Stimulated activated CD4-positive, alpha-beta T cell treated with anti-CD3 and anti-CD28 coated beads, Interleukin-4, amount 100 ng/mL, for 4 hours (primary cell): ENCODE data around the gene CD160.
"Not testable (repeated sequence)": the region's sequence is repeated elsewhere in the genome, so short reads cannot be mapped to it uniquely, and the experiment has no call there.

Experiments
- DNase-seq, 2 experiments: peaks; one replicate each; pipeline ENCODE4 v3.0.0-alpha.2; 2020

CD160 gene

DNA sequence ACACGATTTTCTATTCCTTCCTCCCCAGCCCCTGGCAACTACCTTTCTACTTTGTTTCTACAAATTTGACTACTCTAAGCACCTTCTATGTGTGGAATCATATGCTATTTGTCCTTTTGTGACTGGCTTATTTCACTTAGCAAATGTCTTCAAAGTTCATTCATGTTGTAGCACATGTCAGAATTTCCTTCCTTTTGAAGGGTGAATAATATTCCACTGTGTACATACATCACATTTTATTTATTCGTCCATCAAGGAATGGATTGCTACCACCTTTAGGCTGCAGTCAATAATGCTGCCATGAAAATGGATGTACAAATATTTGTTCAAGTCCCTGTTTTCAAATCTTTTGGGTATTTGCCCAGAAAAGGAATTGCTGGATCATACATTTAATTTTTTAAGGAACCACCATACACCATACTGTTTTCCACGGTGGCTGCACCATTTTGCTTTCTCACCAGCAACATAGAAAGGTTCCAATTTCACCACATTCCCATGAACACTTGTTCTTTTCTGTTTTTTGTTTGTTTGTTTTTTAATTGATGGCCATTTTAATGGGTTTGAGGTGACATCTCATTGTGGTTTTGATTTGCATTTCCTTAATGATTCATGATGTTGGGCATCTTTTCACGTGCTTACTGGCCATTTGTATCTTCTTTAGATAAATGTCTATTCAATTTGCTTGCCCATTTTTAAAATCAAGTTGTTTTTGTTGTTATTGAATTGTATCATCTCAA, 8.8 kb upstream of the CD160 start:
- DNase-seq = no peak

DNA sequence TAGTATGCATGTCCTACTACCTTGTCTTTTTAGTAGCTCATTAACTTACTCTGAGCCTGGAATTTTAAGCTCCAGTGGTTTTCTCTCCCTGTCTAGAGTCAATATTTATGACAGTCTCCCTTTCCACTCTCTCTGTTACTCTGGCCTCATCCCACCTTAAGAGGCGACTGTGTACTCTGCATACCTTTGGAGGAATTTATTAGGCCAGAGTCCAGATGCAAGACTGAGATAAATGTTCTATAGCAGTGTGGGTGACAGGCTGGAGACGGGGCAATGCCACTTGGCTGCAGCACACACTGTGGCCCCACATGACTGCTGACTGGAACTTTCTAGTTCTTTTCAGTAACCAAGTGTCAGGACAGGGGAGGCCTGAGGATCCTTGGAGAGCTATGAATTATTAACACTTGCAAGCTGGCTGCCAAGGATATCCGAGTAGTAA, 8.1 kb upstream of the CD160 start:
- no peak for DNase-seq

DNA sequence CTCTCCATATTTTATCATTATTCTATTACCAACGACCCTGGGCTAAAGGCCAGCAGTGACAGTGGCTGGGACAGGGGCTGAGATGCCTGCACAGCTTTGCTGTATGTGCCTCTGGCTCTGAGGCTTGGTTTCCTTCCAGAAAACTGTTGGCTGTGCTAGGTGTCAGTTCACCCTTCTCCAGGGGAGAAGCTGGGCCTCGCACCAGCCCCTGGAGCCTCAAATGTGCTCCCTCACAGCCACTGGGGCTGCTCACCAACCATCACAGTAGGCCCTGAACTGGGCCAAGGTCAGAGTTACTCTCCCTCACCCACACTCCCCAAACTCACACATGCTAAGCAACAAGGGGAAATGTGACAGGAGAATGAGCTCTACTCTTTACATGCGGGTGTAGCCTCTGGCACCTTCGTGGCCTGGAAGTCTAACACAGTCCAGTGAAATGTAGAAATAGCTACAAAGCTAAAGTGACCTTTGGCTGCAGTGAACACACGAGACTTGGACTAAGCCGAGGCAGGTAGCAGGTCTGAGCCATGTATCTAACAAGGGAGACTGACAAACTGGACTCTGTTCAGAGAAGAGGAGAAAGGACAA, 4.7 kb upstream of the CD160 start:
- no peak for DNase-seq

DNA sequence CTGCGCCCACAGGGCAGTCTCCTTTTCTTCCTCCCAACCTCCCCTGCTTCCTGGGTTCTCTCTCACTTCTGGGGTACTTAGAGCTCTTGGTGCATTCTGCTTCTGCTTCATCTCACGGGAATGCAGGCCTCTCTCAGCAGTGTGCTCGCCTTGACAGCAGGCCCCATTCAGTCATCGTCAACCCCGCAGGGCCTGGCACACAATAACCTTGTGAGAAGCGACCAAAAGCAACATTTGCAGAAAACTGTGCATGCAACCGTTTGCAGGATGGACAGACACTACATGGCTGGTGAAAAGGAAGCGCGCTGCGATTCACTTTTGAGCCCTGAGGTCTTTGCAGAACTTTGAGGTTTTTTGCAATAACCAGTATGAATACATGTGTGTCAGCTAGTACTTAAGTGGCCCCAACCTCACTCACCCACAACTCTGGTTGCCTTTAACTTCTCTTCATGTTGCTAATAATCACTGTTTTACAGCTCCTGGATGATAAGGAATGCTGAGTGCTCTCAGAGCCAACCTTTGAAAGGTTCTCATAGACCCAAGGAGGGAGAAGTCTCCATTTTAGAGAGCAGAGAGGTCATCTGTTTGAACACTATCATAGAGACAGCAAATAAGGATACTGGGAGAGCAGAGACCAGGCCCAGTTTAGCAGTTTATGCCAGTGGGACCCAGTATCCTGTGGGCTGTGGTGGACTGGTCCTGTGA, 2.5 kb upstream of the CD160 start:
- DNase-seq = no peak

DNA sequence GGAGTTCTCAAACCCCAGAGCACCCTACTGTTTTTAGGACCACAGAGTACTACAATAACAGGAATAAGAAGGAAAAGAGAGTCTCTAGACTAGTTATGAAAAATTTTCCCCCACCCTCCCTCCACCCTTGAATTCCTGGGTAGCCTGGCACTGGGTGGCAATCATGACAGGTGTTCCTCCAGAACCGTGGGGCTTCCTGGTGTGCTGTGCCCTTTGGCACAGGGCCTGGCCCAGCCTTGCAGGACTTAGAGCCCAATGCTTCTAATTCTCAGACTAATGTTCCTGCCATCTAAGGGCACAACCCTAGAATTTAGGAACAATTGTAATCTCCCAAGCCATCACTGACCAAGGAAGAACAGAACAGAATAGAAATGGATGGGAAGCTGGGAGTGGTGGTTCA, 1.5 kb upstream of the CD160 start:
- no peak for DNase-seq

DNA sequence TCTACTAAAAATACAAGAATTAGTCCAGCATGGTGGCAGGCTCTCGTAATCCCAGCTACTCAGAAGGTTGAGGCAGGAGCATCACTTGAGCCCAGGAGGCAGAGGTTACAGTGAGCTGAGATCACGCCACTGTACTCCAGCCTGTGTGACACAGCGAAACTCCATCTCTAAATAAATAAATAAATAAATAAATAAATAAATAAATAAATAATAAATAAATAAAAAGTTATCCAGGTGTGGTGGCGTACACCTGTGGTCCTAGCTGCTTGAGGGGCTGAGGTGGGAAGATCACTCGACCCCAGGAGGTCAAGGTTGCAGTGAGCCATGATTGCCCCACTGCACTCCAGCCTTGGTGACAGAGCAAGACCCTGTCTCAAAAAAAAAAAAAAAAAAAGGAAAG, 834 bp upstream of the CD160 start:
- DNase-seq = not testable (repeated sequence)

DNA sequence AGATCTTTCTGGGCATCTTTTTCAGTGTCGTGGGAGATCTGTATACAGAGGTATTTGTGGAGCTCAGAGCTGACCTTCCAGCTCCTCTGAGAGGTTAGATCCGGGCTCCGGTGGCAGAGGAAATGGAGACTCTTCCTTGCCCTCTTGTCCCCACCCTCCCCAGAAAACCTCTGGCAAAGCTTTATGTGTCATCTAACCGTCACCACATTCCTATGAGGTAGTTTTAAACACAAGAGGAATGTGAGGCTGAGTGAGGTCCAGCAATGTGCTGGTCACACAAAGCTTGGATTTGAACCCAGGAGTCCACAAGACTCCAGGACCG, 1.2 kb downstream of the CD160 start:
- DNase-seq = no peak

DNA sequence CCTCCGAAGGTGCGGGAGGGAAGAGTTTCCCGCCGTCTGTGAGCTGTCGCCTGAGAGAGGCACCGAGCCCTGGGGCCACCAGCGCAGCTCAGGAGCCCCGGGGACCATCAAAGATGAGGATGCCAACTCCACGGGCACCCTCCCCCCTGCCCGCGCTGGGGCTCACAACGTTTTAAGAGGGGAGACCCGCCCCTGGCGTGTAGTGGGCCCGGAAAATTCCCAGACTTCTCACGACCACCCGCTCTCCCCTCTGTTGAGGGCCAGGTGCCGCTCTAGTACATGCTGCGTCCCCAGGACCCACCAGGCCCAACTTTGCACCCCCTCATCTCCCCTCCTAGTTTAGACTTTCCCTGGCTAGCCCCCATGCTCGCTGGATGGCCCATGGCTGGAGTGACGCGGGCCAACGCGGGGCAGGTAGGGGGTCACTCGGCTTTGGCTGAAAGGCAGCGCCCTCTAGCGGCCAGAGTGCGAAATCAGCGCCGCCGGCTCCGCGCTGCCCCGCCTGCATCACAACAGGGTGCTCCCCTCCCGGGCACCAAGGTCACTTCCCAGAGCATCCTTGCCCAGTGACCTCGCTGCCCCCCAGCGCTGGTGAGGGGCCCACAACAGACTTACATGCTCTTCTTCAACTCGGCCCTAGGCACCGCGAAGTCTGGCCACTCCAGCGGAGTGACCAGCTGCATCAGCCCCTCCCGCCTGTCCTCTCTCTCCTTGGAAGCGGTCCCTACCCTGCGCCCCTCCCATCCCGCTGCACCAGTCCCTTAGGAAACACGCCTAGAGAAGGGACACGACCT, 1.8 kb downstream of the CD160 start:
- peak; percentile 46 to 73 for DNase-seq

DNA sequence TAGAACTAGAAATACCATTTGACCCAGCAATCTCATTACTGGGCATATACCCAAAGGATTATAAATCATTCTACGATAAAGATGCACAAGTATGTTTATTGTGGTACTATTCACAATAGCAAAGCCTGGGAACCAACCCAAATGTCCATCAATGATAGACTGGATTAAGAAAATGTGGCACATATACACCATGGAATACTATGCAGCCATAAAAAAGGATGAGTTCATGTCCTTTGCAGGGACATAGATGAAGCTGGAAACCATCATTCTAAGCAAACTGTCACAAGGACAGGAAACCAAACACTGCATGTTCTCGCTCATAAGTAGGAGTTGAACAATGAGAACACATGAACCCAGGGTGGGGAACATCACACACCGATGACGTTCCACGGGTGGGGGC, 6.9 kb downstream of the CD160 start:
- not testable (repeated sequence) for DNase-seq

DNA sequence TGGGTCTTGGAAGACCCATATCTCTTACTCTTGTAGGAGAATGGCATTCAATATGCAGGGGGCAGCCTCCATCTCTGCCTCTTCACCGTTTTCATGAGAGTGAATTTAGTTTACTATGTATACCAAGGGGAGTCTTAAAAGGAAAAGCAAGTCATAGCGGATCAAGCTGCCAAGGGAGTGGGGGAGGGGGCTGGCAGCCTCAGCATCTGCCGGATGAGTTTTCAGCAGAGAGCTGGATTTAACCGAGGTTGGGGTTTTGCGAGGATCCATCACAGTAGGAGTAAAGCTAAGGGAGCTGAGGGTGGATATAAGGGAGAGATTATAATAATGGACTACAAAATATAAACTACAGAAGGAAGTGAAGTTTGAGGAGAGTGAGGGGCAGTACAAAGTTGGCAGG, 9.9 kb downstream of the CD160 start:
- no peak for DNase-seq

DNA sequence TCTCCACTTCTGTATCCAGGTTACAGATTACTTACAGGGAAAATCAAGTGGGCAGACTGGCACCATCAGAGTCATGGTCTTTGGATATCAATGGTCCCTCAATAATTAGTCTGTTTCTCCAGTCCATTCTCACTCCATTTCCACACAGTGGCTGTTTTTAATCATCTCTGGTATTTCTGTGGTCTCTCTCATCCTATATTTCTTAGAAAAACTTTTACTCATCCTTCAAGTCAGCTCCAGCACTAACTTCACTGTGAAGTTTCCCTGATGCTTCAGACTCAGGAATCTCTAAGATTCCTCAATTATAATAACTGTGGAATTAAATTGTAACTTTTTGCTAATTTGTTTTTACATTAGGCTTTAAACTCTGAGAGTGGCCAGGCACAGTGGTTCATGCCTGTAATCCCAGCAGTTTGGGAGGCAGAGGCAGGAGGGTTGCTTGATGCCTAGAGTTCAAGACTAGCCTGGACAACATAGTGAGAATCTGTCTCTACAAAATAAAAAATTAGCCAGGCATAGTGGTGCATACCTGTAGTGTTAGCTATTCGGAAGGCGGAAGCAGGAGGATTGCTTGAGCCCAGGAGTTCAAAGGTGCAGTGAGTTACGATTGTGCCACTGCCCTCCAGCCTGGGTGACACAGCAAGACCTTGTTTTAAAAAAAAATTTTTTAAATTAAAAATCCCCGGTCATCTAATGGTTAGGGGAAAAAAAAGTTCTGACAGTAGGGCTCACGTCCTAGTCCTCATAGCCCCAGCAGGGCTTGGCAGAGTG, 10.6 kb downstream of the CD160 start:
- no peak for DNase-seq

DNA sequence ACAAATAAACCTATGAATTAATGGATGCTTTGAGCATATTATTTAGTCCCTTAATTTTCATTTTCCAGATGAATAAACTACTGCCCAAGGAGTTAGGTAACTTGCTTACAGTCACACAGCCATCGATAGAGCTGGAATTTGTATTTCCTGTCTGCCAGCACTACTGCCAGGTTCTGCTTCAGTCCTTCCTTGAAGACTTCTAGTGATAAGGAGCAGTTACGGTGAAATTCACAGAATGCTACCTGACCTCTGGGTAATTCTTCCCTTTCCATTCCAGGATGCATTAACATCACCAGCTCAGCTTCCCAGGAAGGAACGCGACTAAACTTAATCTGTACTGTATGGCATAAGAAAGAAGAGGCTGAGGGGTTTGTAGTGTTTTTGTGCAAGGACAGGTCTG, 11.2 kb downstream of the CD160 start:
- no peak for DNase-seq

DNA sequence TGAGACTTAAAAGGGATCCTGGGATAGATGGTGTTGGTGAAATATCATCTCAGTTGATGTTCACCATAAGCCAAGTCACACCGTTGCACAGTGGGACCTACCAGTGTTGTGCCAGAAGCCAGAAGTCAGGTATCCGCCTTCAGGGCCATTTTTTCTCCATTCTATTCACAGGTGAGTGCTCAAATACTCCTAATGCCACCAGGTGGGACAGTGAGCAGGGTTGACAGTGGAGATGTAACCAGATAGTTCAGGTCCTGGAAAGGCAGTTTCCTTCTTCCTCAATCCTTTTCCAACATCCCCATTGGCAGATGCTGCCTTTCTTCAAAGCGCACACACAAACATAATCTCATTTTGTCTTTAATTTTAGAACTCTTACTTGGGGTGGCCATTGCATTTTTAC, 11.6 kb downstream of the CD160 start:
- no peak for DNase-seq

DNA sequence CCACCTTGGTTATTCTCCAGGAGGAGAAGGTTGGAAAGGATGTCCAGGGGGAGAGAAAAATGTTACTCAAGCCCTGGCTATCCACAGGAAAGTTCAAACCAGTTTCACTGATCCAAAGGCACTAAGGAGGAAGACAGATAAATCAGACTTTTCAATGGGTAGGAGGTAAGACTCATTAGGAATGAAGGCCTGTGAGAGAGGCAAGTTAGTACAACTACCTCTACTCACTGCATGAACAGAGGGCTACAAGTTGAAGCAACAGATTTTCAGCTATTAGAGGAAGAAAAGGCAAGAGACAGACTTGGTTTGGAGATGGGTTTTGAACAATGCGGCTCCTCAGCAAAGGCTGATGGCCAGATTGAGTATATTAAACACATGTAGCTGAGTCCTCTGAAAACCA, 16.9 kb downstream of the CD160 start:
- no peak for DNase-seq

DNA sequence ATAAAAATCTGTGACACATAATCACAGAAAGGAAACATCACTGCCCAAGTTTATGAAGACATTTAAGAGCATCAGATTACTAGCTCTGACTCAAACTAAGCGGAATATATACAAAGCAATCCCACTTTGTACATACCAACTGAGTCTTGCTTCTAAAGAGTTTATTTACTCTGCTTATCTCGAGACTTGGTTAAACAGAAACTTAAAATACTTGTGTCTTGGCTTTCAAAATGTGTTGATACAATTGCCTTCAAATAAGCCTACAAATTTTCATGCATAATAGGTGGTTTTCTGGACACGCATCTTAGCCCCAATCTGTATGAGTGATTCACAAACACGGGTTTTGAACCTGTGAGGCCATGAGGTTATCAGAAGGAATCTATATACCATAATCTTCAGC, 21.0 kb downstream of the CD160 start:
- DNase-seq = no peak

DNA sequence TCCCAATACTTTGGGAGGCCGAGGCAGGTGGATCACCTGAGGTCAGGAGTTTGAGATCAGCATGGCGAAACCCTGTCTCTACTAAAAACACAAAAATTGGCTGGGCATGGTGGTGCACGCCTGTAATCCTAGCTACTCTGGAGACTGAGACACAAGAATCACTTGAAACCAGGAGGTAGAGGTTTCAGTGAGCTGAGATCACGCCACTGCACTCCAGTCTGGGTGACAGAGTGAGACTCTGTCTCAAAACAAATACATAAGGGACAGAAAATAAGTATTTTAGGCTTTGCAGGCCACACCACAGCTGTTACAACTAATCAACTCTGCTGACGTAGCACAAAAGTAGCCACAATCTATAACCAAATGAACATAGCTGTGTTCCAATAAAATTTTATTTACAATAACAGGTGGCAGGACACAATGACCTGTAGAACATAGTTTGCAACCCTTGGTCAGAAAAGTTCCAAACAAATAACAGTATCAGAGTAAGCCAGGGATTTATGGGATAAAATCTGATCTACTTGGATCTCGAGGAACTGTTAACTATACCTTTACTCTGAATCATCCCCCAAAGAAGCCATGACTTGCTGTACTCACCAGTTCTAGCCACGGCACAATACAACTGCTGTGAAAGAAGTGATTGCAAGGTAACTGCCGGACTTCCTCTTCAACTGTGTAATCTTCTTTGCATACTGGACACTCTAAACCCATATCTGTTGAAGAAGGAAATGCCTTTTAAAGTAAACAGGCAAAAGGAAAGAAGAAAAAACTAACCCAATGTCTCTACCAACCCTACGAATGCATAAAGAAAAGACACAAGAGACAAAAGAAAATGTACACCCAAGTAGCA, 28.3 kb downstream of the CD160 start:
- no peak for DNase-seq

DNA sequence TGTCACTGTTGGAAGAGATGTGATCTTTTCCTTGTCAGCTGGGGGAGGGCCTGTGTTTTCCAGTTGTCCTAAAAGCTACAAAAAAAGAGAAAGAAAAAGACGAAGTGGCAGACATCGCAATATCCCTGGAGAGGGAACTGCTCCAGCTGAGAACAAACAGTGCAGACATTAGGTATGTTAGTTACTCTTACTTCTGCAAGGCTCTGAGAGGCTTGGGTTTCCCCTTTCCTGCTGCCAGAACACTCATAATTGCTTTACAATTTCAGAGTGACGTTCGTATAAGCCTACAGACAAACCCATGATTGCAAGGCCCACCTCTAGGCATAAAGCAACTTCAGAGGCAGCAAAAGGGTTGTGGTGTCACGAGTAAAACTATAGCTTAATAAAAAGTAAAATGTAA, 31.1 kb downstream of the CD160 start:
- DNase-seq = no peak

DNA sequence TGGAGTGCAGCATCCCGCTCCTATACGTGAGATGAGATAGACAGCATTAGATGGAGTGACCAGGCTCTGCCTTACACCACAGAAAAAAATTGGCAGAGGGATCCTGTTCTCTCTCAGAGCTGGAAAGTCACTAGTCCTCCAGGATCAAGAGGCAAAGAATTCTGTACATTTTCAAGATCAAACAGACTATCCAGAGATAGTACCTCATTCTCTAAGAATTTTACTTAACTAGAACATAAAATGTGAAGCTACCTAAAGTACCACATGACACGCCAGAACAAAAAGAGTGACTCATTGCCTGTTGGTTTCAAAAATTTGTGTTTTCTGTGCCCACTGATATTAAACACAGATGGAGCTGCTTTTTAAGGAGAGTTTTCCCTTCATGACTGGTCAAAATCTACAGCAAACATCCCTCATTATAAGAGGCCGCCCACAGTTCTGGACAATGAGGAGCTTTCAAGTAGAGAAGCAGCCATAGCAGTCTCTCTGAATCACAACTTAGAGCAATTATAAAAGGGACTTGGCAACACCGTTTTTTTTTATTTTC, 32.3 kb downstream of the CD160 start:
- DNase-seq = no peak

DNA sequence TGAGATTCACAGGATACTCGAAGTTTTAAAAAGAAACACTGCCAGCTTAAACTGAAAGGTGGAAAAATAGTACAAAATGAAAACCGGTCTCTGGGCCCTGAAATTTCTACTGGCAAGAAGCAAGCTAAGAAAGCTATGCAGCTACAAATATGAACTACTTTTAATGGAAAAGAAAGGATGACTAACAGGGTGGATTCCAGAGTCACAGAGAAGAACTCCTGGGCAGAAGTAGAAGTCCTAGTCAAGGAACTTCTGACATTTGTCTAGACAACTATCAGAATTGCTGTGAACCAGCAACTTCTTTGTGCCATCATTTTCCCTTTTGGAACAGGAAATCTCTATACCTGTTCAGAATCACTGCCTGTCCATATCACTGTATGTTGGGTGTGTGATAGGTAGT, 38.1 kb downstream of the CD160 start:
- no peak for DNase-seq

DNA sequence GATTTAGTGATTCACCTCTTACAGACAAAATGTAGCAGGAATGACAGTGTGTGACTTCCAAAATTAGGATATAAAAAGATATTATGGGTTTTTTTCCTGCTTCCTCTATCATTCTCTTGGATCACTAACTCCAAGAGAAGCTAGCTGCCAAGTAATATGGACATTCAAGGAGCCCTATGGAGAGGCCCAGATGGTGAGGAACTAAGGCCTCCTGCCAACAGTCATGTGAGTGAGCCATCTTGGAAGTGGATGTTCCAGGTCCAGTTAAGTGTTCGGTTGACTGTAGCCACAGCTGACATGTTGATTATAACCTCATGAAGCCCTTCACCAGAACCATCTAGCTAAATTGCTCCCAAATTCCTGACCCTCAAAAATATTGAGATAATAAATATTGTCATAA, 38.8 kb downstream of the CD160 start:
- DNase-seq = no peak

DNA sequence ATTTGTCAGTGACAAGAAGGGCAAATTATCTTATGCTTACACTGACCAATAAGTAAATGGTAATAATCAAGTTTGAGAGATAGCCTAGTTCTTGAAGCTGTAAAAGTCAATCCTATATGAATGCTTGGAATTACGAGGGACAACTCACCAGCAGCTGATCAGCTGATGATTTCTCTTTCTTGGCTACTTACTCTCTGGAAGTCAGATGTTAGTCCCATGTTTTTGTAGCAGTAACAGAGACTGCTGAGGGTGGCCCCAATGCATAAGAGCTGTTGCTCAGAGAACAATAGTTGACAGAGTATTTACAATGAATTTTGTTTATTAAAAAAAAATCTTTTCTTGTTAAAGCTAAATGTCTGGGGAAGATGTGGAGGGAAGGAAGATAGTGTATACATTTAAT, 39.3 kb downstream of the CD160 start:
- no peak for DNase-seq

DNA sequence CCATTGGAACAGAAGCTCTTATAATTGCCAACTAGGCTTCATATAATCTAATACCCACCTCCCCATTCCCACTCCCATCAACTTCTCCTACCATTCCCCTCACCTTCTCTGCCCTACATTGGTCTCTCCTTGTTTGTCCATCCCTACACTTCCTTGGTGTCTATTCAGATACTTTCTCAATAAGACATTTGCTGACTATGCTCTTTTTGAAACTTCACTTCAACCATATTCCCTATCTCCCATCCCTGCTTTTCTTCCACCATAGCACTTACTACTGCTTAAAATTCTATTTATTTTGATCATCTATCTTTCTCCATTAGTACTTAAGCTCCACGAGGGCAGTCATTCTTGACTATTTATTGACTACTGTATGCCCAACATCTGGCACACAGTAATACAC, 40.4 kb downstream of the CD160 start:
- no peak for DNase-seq
